ENCODE measurements around the gene CBLN3.

Gene CBLN3

DNA sequence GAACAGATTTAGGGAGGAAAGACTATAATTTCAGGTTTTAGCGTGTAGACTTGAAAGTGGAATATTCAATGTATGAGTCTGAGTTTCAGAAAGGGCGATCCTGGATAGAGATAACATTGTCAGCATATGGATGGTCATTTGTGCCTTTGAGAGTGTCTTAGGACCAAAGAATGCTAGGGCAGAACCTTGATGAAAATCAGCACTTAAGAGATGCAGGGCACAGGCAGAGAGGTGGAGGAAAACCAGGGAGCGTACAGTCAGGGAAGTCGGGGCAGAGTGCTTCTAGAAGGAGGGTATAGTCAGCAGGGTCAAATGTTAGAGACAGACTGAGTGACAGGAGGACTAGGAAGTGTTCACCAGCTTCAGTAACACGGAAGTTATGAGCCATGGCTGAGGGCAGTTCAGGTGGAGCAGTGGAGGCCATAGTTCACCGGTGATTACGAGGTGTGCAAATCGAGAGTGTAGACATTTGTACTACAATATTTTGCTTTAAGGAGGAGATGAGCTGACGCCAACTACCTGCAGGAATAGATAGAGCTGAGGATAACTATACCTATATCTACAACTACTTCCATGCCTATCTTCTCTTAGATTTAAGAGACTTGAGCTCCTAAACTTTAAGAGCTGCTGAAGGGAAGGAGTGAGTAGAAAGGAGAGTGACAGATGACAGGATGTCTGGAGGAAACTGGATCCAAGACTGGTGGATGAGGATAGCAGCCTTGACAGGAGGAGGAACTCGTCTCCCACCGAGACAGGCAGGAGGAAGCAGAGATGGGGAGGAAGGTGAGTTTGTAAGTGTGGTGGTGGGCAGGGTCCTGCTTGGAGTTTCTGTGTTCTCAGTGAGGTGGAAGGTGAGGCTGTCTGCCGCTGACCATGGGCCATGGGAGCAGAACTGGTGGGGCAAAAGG lies 6.5 kb downstream of the CBLN3 start:
- DNase-seq = no peak

DNA sequence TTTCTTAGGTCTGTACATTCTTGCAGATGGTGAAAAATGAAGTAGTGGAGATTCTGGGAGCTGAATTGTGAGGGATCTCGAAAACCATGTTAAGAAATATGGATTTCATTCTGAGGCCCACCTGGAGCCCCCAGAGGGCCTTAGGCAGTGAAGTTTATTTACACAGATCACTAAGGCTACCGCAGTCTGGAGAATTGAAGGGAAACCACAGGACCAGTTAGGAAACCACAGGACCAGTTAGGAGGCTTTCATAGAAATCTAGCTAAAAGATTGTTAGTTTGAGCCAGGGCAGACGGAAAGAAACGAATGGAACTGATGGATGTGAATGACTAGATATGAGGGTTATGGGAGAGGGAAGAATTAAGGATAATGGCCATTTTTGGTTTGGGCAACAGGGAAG lies 7.2 kb downstream of the CBLN3 start:
- no peak for DNase-seq

DNA sequence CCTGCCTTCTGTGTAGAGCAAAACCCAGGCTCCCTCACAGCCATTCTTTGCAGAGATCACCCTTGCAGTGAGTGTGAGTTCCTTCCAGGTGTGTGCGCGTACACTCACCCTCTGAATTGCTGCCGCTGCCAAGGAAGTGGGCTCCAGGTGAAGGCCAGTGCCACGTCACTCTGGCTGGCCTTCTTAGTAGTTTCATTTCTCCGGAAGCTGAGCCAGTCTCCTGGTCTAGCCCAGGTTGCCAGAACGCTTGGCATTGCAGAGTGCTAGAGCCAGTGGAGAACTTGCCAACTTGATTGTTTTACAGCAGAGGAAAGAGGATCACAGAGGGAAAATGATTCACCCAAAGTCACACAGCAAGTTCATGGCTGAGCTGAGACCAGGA lies 11.0 kb downstream of the CBLN3 start:
- no peak for DNase-seq

GRCh38 chr14:24417832-24418491 lies 11.5 kb downstream of the CBLN3 start:
- no peak for DNase-seq

GRCh38 chr14:24416932-24417619 lies 12.4 kb downstream of the CBLN3 start:
- DNase-seq = no peak

GRCh38 chr14:24416254-24416931 lies 13.1 kb downstream of the CBLN3 start:
- no peak for DNase-seq

- DNase-seq = no peak
These were observed 13.8 kb downstream of the CBLN3 start for GRCh38 chr14:24415421-24416253.

GRCh38 chr14:24414732-24415420 lies 14.6 kb downstream of the CBLN3 start:
- no peak for DNase-seq

- DNase-seq = no peak
These were observed 15.4 kb downstream of the CBLN3 start for GRCh38 chr14:24414077-24414476.

DNA sequence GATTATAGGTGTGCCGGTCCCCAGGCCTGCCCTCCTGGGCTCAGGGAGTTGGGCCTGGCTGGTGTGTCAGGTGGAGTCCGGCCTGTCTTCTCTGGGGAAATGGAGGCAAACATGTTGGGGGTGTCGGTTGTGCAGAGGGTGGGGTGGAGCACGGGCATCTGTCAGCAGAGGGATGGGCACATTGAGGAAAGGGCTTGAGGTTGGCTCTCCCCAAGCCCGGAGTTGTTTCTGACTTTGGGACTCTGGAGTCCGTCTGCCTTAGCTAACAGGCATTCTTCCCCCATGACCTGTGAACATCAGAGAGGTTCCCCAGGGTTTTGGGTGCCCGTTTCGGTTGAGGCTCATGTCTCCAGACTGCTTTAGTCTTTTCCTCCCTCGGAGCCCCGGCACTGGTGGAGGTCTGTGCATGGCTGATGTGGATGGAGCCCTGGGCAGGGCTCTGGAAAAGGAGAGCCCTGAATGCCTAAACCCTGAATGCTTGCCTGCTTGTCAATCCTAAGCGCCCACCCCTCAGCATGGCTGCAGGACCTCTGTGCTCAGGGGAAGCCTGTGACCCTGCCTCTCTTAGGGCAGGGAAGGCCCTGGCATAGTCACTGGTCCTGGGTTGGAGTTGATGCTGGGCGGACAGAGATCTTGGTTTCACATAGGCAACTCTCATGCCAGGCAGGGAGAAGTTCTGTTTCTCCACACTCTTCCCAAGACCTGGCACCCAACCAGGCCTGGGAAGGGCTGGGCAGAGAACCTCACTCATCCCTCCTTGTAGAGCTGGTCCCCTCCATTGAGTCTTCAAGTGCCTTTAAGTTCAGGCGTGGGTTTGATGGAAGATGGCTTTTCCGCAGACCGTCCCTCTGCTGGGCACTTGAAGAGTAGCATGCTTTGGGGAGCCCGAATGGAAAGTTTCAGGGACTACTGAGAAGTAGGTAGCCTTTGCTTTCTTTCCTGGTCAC lies 17.8 kb downstream of the CBLN3 start:
- DNase-seq = peak; percentile 23

GRCh38 chr14:24409956-24410355 lies 19.5 kb downstream of the CBLN3 start:
- DNase-seq = no peak

DNA sequence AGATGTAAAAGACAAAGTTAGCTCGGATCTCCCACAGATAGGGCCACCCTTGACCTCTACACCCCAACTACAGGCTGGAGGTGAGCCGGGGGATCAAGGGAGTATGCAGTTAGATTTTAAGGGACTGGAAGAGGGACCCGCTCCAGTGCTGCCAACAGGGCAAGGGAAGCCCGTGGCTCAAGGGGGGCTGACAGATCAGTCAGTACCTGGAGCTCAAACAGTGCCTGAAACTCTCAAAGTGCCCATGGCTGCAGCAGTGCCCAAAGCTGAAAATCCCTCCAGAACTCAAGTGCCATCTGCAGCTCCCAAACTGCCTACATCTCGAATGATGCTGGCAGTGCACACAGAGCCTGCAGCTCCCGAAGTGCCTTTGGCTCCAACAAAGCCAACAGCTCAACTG lies 20.3 kb downstream of the CBLN3 start:
- DNase-seq = no peak

- no peak for DNase-seq
These were observed 20.7 kb downstream of the CBLN3 start for GRCh38 chr14:24408764-24409163.

DNA sequence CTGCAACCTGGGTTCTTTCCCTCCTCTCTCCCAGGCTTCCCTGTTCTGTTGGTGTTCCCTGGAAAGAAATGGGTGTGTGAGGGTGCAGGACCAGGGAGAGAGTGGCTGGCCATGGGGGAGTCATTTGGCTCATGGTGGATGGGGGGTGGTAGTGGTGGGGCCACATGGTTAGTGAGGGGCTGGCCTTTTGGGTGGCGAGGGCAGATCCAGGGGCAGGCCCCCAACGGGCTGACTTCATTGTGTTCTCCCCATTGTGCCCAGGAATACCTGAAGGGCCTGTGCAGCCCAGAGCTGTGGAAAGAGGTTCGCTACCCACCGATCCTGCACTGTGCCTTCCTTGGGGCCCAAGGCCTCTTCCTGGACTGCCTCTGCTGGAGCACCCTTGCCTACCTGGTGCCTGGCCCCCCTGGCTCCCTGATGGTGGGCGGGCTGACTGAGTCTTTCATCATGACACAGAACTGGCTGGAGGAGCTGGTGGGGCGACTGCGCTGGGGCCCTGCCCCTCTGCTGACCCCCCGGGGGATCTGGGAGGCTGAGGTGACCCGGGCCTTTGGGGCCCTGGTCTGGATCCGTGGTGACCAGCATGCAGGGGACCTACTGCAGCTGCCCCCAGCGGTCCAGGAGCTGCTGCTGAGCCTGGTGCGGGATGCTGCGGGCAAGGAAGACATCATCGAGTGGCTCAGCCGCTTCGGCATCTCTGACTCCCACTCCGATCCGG lies 21.7 kb downstream of the CBLN3 start:
- no peak for DNase-seq

- no peak for DNase-seq
These were observed 23.1 kb downstream of the CBLN3 start for GRCh38 chr14:24406416-24406815.

- no peak for DNase-seq
These were observed 24.7 kb downstream of the CBLN3 start for GRCh38 chr14:24404814-24405213.

- DNase-seq = no peak
These were observed 26.0 kb downstream of the CBLN3 start for GRCh38 chr14:24403294-24403998.

GRCh38 chr14:24401810-24402702 lies 27.4 kb downstream of the CBLN3 start:
- DNase-seq = no peak

Data from stimulated activated CD4-positive, alpha-beta T cell treated with anti-CD3 and anti-CD28 coated beads, Interleukin-4, amount 100 ng/mL, for 1 hour (primary cell).